Astrocyte (in vitro differentiated cells and primary cell): ENCODE measurements around the gene IER5. TPM values are rescaled to one million over a fixed set of nuclear protein-coding genes. Genes with fewer than 3 reads are reported as not detected.

Source experiments
- DNase-seq: peaks from one replicate; pipeline ENCODE4 v3.0.0-alpha.2; 2010; ENCODE audit warnings: low read depth
- FAIRE-seq: peaks from 2 replicates; lab custom pipeline; 2011; peaks lifted over from hg19 to GRCh38; lab: Jason Lieb, UNC
- H2AFZ ChIP-seq: 2 replicates; pipeline ENCODE4 v1.6.0; 2012; ENCODE audit warnings: low read depth, low read length, inconsistent platforms
- H3K27ac ChIP-seq: 2 replicates; pipeline ENCODE4 v1.5.1; 2011; ENCODE audit warnings: low read depth, low read length, inconsistent platforms
- H3K27me3 ChIP-seq: 2 replicates; pipeline ENCODE4 v1.6.0; 2011; ENCODE audit warnings: low read length, inconsistent platforms; ENCODE audit not compliant: insufficient read depth
- H3K36me3 ChIP-seq: 2 replicates; pipeline ENCODE4 v1.5.1; 2011; ENCODE audit warnings: low read length, inconsistent platforms; ENCODE audit not compliant: insufficient read depth
- H3K4me1 ChIP-seq: 2 replicates; pipeline ENCODE4 v1.5.1; 2011; ENCODE audit warnings: low read length, inconsistent platforms; ENCODE audit not compliant: insufficient read depth
- H3K4me2 ChIP-seq: 2 replicates; pipeline ENCODE4 v1.6.0; 2012; ENCODE audit warnings: low read length, inconsistent platforms
- H3K4me3 ChIP-seq: 2 replicates; pipeline ENCODE4 v1.5.1; 2011; ENCODE audit warnings: low read depth, mild to moderate bottlenecking, low read length, inconsistent platforms; ENCODE audit not compliant: insufficient read depth
- H3K79me2 ChIP-seq: 2 replicates; pipeline ENCODE4 v1.6.0; 2012; ENCODE audit warnings: mild to moderate bottlenecking, low read length, inconsistent platforms; ENCODE audit not compliant: insufficient read depth
- H3K9ac ChIP-seq: 2 replicates; pipeline ENCODE4 v1.6.0; 2012; ENCODE audit warnings: mild to moderate bottlenecking, low read length, inconsistent platforms
- H3K9me3 ChIP-seq: 2 replicates; pipeline ENCODE4 v1.5.1; 2012; ENCODE audit warnings: low read depth, mild to moderate bottlenecking, low read length, inconsistent platforms; ENCODE audit not compliant: insufficient read depth
- H4K20me1 ChIP-seq: 2 replicates; pipeline ENCODE4 v1.6.0; 2012; ENCODE audit warnings: low read length, inconsistent platforms; ENCODE audit not compliant: insufficient read depth
- H3K27ac Mint-ChIP-seq: one replicate; pipeline ENCODE4 v1.8.0; 2021; ENCODE audit warnings: mild to moderate bottlenecking, mixed read lengths; ENCODE audit not compliant: unreplicated experiment
- H3K27me3 Mint-ChIP-seq: one replicate; pipeline ENCODE4 v1.8.0; 2021; ENCODE audit warnings: low read depth, mixed read lengths; ENCODE audit not compliant: unreplicated experiment
- H3K36me3 Mint-ChIP-seq: one replicate; pipeline ENCODE4 v1.8.0; 2021; ENCODE audit warnings: low read depth, mixed read lengths; ENCODE audit not compliant: unreplicated experiment
- H3K4me1 Mint-ChIP-seq: one replicate; pipeline ENCODE4 v1.8.0; 2021; ENCODE audit warnings: low read depth, mixed read lengths; ENCODE audit not compliant: unreplicated experiment
- H3K4me3 Mint-ChIP-seq: one replicate; pipeline ENCODE4 v1.8.0; 2021; ENCODE audit warnings: mild to moderate bottlenecking, moderate library complexity, mixed read lengths; ENCODE audit not compliant: unreplicated experiment
- H3K9me3 Mint-ChIP-seq: one replicate; pipeline ENCODE4 v1.8.0; 2021; ENCODE audit warnings: mild to moderate bottlenecking, mixed read lengths; ENCODE audit not compliant: unreplicated experiment
- CTCF ChIP-seq: IDR thresholded peaks from 2 replicates; pipeline ENCODE4 v1.5.1; 2011; ENCODE audit warnings: low read depth, mild to moderate bottlenecking, inconsistent platforms, low read length, moderate library complexity; ENCODE audit not compliant: insufficient read depth
- EZH2 ChIP-seq: IDR thresholded peaks from 2 replicates; pipeline ENCODE4 v1.6.1; 2012; ENCODE audit warnings: mild to moderate bottlenecking, low read length, inconsistent platforms; ENCODE audit not compliant: insufficient read depth
- total RNA-seq: library from RNA; stranded (reverse); gene quantifications from 2 replicates; pipeline ENCODE4 v1.2.1, GENCODE V29; 2021

Gene IER5
- total RNA-seq, 1 donor from 2014 or later: 28.3 TPM

- no peaks in the 10 kb centered on the region for H3K9me3 ChIP-seq
- peak overlapping the region; percentile 63 for H3K27ac ChIP-seq
- peak overlapping the region; percentile 71 for H3K4me3 Mint-ChIP-seq
- H3K27me3 ChIP-seq: no peaks in the 10 kb centered on the region
- peaks cover 75% of the 10 kb centered on the region for H3K4me1 ChIP-seq
- H3K4me3 ChIP-seq: peak overlapping the region; percentile 8
- peak overlapping the region; percentile 70 for H3K9ac ChIP-seq
- peak overlapping the region; percentile 78 for H3K4me2 ChIP-seq
- H3K9me3 Mint-ChIP-seq: no peaks in the 10 kb centered on the region
- no peak for TF ChIP-seq CTCF
- no peak for TF ChIP-seq EZH2
- peak overlapping the region; percentile 50 for H2AFZ ChIP-seq
- peaks cover 93% of the 10 kb centered on the region for H3K4me1 Mint-ChIP-seq
- peaks cover 3% of the 10 kb centered on the region for H4K20me1 ChIP-seq
- no peaks in the 10 kb centered on the region for H3K36me3 Mint-ChIP-seq
- no peaks in the 10 kb centered on the region for H3K36me3 ChIP-seq
- peak; percentile 78 for DNase-seq
- peak overlapping the region; percentile 98 for H3K27ac Mint-ChIP-seq
- FAIRE-seq: no peak
- no peaks in the 10 kb centered on the region for H3K27me3 Mint-ChIP-seq
- no peaks in the 10 kb centered on the region for H3K79me2 ChIP-seq
These were observed 10.9 kb downstream of the IER5 start for GRCh38 chr1:181099152-181100014.

GRCh38 chr1:181100015-181100905 lies 11.8 kb downstream of the IER5 start:
- no peak for DNase-seq
- no peak for FAIRE-seq
- TF ChIP-seq EZH2 (no peak), CTCF (no peak)

More at GRCh38 chr1:181100015-181100905, 11.8 kb downstream of the IER5 start:
- no peaks in the 10 kb centered on the region for H3K9me3 ChIP-seq
- peaks cover 3% of the 10 kb centered on the region for H4K20me1 ChIP-seq
- no peaks in the 10 kb centered on the region for H3K9me3 Mint-ChIP-seq
- no peaks in the 10 kb centered on the region for H3K27me3 Mint-ChIP-seq
- peak overlapping the region; percentile 50 for H2AFZ ChIP-seq
- peak overlapping the region; percentile 78 for H3K4me2 ChIP-seq
- peak overlapping the region; percentile 8 for H3K4me3 ChIP-seq
- H3K9ac ChIP-seq: peak overlapping the region; percentile 70
- H3K27ac Mint-ChIP-seq: peak overlapping the region; percentile 98
- H3K4me3 Mint-ChIP-seq: peak overlapping the region; percentile 71
- H3K36me3 Mint-ChIP-seq: no peaks in the 10 kb centered on the region
- H3K27ac ChIP-seq: peak overlapping the region; percentile 63
- no peaks in the 10 kb centered on the region for H3K79me2 ChIP-seq
- no peaks in the 10 kb centered on the region for H3K27me3 ChIP-seq
- peaks cover 72% of the 10 kb centered on the region for H3K4me1 ChIP-seq
- H3K4me1 Mint-ChIP-seq: peaks cover 84% of the 10 kb centered on the region
- no peaks in the 10 kb centered on the region for H3K36me3 ChIP-seq
